MM.1S (cell line): ENCODE data around the gene FOSB.

Experiments used
- DNase-seq: peaks from one replicate; pipeline ENCODE4 v3.0.0-alpha.2; 2015
- H2AFZ ChIP-seq: fragments of 300-600 bp; sonication (generic); 2 replicates; pipeline ENCODE4 v1.6.0; 2016; ENCODE audit warnings: antibody characterized with exemption, low read length
- H3F3A ChIP-seq: fragments of 300-600 bp; sonication (generic); 2 replicates; pipeline ENCODE4 v1.6.1; 2016; ENCODE audit warnings: mild to moderate bottlenecking, antibody characterized with exemption, low read length, moderate library complexity, mixed read lengths; ENCODE audit not compliant: insufficient read depth
- H3K27ac ChIP-seq: fragments of 300-600 bp; sonication (generic); 2 replicates; pipeline ENCODE4 v1.5.1; 2016; ENCODE audit warnings: mild to moderate bottlenecking, low read length
- H3K27me3 ChIP-seq: fragments of 300-600 bp; sonication (generic); replicated peaks from 2 replicates; pipeline ENCODE4 v1.6.0; 2016; ENCODE audit warnings: low read length; ENCODE audit not compliant: insufficient read depth
- H3K36me3 ChIP-seq: fragments of 300-600 bp; sonication (generic); replicated peaks from 2 replicates; pipeline ENCODE4 v1.6.1; 2016; ENCODE audit warnings: mild to moderate bottlenecking, low read length, mixed read lengths; ENCODE audit not compliant: insufficient read depth
- H3K4me1 ChIP-seq: fragments of 300-600 bp; sonication (generic); 2 replicates; pipeline ENCODE4 v1.6.1; 2016; ENCODE audit warnings: low read length, mixed read lengths
- H3K4me2 ChIP-seq: fragments of 300-600 bp; sonication (generic); 2 replicates; pipeline ENCODE4 v1.6.0; 2016; ENCODE audit warnings: low read depth, low read length
- H3K4me3 ChIP-seq: fragments of 300-600 bp; sonication (generic); 2 replicates; pipeline ENCODE4 v1.5.1; 2016; ENCODE audit warnings: low read length, mixed read lengths
- H3K79me2 ChIP-seq: fragments of 300-600 bp; sonication (generic); 2 replicates; pipeline ENCODE4 v1.6.1; 2016; ENCODE audit warnings: mixed run types, low read length, mixed read lengths
- H3K9ac ChIP-seq: fragments of 300-600 bp; sonication (generic); 2 replicates; pipeline ENCODE4 v1.6.1; 2016; ENCODE audit warnings: low read length, mixed read lengths
- H3K9me2 ChIP-seq: fragments of 300-600 bp; sonication (generic); replicated peaks from 2 replicates; pipeline ENCODE4 v1.6.1; 2016; ENCODE audit warnings: mild to moderate bottlenecking, low read length, mixed read lengths; ENCODE audit not compliant: insufficient read depth
- H3K9me3 ChIP-seq: fragments of 300-600 bp; sonication (generic); replicated peaks from 2 replicates; pipeline ENCODE4 v1.6.1; 2016; ENCODE audit warnings: mild to moderate bottlenecking, low read length, mixed read lengths; ENCODE audit not compliant: insufficient read depth
- H4K20me1 ChIP-seq: fragments of 300-600 bp; sonication (generic); 2 replicates; pipeline ENCODE4 v1.6.1; 2016; ENCODE audit warnings: mild to moderate bottlenecking, low read length, moderate library complexity, mixed read lengths; ENCODE audit not compliant: insufficient read depth
- EZH2 ChIP-seq: fragments of 300-600 bp; sonication (generic); optimal IDR thresholded peaks from 2 replicates; pipeline ENCODE3; 2017; ENCODE audit warnings: low read depth, mild to moderate bottlenecking, antibody characterized with exemption, low read length, mixed read lengths
- EZH2phosphoT487 ChIP-seq: fragments of 300-600 bp; sonication (generic); IDR thresholded peaks from 2 replicates; pipeline ENCODE4 v1.6.1; 2018; ENCODE audit warnings: antibody characterized with exemption, low read length
- TF ChIP-seq, protein P1 (sequence below): fragments of 300-600 bp; sonication (generic); IDR thresholded peaks from 2 replicates; pipeline ENCODE4 v1.5.1; 2016; ENCODE audit warnings: antibody characterized with exemption, low read length, mixed read lengths

The FOSB gene

DNA sequence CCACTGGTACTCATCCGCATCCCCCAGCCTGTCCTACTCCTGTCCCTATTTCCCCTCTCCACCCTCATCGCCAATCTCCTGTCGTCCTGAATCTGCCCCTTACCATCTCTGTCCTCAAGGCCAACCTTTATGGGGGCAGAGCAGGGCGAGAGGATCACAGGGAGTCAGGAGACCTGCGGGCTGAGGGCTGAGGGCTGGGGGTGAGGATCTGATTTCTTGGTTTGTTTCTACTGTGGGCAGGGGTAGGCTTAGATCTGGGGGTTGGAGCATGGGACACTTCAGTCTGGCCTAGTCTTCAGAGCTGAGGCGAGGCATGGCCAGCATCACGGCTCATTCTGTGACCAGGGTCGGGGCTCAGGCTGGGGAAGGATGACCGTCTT is 27.5 kb upstream of the FOSB start:
- Histone ChIP-seq H2AFZ (peak overlapping the region; percentile 11; the same call in 1 of the 2 replicates), H3K36me3 (no peaks in the 10 kb centered on the region), H3K4me1 (peaks cover 20% of the 10 kb centered on the region), H3K4me3 (peak overlapping the region; percentile 68), H3K9me2 (no peaks in the 10 kb centered on the region), H3K27me3 (no peaks in the 10 kb centered on the region), H3K27ac (peak overlapping the region; percentile 51; the same call in 1 of the 2 replicates), H3K79me2 (no peaks in the 10 kb centered on the region), H4K20me1 (no peaks in the 10 kb centered on the region), H3K4me2 (peak overlapping the region; percentile 54), H3K9ac (peak overlapping the region; percentile 73; the same call in 1 of the 2 replicates), H3K9me3 (no peaks in the 10 kb centered on the region), H3F3A (peaks cover 29% of the 10 kb centered on the region)
- DNase-seq = no peak
- TF ChIP-seq EZH2phosphoT487 (no peak), EZH2 (no peak)
- TF ChIP-seq, protein P1, sequence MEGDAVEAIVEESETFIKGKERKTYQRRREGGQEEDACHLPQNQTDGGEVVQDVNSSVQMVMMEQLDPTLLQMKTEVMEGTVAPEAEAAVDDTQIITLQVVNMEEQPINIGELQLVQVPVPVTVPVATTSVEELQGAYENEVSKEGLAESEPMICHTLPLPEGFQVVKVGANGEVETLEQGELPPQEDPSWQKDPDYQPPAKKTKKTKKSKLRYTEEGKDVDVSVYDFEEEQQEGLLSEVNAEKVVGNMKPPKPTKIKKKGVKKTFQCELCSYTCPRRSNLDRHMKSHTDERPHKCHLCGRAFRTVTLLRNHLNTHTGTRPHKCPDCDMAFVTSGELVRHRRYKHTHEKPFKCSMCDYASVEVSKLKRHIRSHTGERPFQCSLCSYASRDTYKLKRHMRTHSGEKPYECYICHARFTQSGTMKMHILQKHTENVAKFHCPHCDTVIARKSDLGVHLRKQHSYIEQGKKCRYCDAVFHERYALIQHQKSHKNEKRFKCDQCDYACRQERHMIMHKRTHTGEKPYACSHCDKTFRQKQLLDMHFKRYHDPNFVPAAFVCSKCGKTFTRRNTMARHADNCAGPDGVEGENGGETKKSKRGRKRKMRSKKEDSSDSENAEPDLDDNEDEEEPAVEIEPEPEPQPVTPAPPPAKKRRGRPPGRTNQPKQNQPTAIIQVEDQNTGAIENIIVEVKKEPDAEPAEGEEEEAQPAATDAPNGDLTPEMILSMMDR = no peak

DNA sequence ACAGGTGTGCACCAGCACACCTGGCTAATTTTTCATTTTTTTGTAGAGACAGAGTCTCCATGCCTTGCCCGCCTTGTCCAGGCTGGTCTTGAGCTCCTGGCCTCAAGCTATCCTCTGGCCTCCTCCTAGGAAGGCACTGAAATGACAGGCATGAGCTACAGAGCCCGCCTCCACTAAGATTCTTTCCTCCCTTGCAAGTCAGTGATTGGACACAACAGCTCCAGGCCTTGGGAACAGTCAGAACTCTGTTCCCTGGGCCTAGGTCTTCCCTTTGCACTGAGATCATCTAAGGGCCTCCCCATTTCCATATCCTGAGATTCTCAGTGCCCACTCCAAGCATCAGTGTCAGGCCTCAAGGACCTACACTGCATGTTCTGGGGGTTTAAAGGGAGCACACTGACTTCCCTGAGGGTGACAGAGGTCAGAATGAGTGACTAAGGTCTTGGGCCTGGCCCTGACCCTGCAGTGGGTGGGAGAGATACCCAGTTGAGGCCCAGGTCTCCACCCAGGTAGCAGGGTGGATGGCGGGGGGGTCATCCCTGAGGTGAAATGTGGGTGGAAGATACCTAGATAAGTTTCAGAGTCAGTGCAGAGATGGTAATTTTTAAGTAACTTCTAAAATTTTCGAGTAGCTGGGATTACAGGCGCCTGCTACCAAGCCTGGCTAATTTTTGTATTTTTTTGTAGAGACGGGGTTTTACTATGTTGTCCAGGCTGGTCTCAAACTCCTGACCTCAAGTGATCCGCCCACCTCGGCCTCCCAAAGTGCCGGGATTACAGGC is 26.7 kb upstream of the FOSB start:
- no peak for DNase-seq
- no peaks in the 10 kb centered on the region for H3K36me3 ChIP-seq

DNA sequence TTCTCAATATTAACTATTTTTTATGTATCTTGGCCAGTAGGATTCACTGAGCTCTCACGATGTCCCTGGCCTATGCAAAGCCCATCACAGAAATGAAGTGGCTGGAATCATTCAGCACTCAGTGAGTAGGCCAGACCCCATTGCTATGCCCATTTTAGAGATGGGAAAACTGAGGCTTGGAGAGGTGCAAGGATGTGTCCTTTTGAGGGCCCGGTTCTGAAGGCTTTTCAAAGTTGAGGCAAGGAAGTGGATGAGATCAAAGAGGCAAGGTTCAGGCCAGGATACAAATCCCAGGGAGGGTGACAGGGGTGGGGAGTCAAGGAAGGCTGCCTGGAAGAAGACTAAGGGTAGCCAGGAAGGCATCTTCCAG is 25.4 kb upstream of the FOSB start:
- no peak for DNase-seq
- H3K9me3 ChIP-seq = no peaks in the 10 kb centered on the region
- H2AFZ ChIP-seq = no peak overlapping the region
- no peak overlapping the region for H3K9ac ChIP-seq
- no peak overlapping the region for H3K4me2 ChIP-seq
- no peak for TF ChIP-seq EZH2
- TF ChIP-seq, protein P1 = no peak
- TF ChIP-seq EZH2phosphoT487 = no peak
- H3K36me3 ChIP-seq = no peaks in the 10 kb centered on the region
- peaks cover 20% of the 10 kb centered on the region for H3K4me1 ChIP-seq
- H3K79me2 ChIP-seq = no peaks in the 10 kb centered on the region
- H3K27me3 ChIP-seq = no peaks in the 10 kb centered on the region
- H3F3A ChIP-seq = peaks cover 31% of the 10 kb centered on the region
- H3K27ac ChIP-seq = no peak overlapping the region
- no peak overlapping the region for H3K4me3 ChIP-seq
- no peaks in the 10 kb centered on the region for H3K9me2 ChIP-seq
- no peaks in the 10 kb centered on the region for H4K20me1 ChIP-seq

More for the DNA sequence above, 26.7 kb upstream of the FOSB start:
- no peak overlapping the region for H3K4me3 ChIP-seq
- no peaks in the 10 kb centered on the region for H3K9me3 ChIP-seq
- H3K27ac ChIP-seq = no peak overlapping the region
- H3K4me2 ChIP-seq = no peak overlapping the region
- peaks cover 31% of the 10 kb centered on the region for H3F3A ChIP-seq
- no peaks in the 10 kb centered on the region for H3K79me2 ChIP-seq
- TF ChIP-seq EZH2phosphoT487 = no peak
- no peak for TF ChIP-seq EZH2
- TF ChIP-seq, protein P1 = no peak
- peaks cover 20% of the 10 kb centered on the region for H3K4me1 ChIP-seq
- no peak overlapping the region for H2AFZ ChIP-seq
- H3K9ac ChIP-seq = no peak overlapping the region
- no peaks in the 10 kb centered on the region for H3K27me3 ChIP-seq
- H3K9me2 ChIP-seq = no peaks in the 10 kb centered on the region
- no peaks in the 10 kb centered on the region for H4K20me1 ChIP-seq
